Endothelial cell of umbilical vein (primary cell): ENCODE measurements around the gene ST3GAL4. TPM values are rescaled to one million over a fixed set of nuclear protein-coding genes. Genes with fewer than 3 reads are reported as not detected.

Experiments used
- BruUV-seq: library from RNA; stranded (reverse); fragments of 400-500 nt; replicated peaks from 2 replicates; lab custom pipeline; 2021; lab: Mats Ljungman, UMichigan
- CTCF ChIA-PET: fragments of 300-600, 350-600 bp; sonication (Branson Sonifier 250); formaldehyde crosslinking; loops from one replicate; lab custom pipeline; 2021; ENCODE audit warnings: antibody characterized with exemption, inconsistent platforms; lab: Charles Lee
- POLR2A ChIA-PET: fragments of 300-600, 350-600 bp; sonication (Branson Sonifier 250); formaldehyde crosslinking; loops from one replicate; lab custom pipeline; 2021; ENCODE audit warnings: antibody characterized with exemption, inconsistent platforms; lab: Charles Lee
- DNase-seq: peaks from one replicate; pipeline ENCODE4 v3.0.0-alpha.2; 2011; ENCODE audit warnings: low read depth, low spot score
- FAIRE-seq: peaks from 2 replicates; lab custom pipeline; 2011; peaks lifted over from hg19 to GRCh38; lab: Jason Lieb, UNC
- H2AFZ ChIP-seq: 2 replicates; pipeline ENCODE4 v1.6.0; 2012; ENCODE audit warnings: low read depth, low read length, control low read depth, inconsistent platforms
- H3K27ac ChIP-seq: 2 replicates; pipeline ENCODE4 v1.5.1; 2011; ENCODE audit warnings: low read depth, mild to moderate bottlenecking, control low read depth, low read length, moderate library complexity; ENCODE audit not compliant: insufficient read depth
- H3K27me3 ChIP-seq, 2 experiments: 2 replicates each; pipeline versions ENCODE4 v1.6.0 to v1.6.1; 2011; ENCODE audit warnings: low read length in 2 of 2, mixed read lengths in 1 of 2; ENCODE audit not compliant: control insufficient read depth in 2 of 2, insufficient read depth in 2 of 2
- H3K36me3 ChIP-seq, 2 experiments: 2 replicates in 1 of 2; 3 replicates in 1 of 2; pipeline ENCODE4 v1.5.1; 2011; ENCODE audit warnings: low read length in 2 of 2, mild to moderate bottlenecking in 1 of 2, moderate library complexity in 1 of 2; ENCODE audit not compliant: control insufficient read depth in 2 of 2, insufficient read depth in 2 of 2; ENCODE audit errors: extremely low read depth in 1 of 2
- H3K4me1 ChIP-seq: 3 replicates; pipeline ENCODE4 v1.5.1; 2011; ENCODE audit warnings: mild to moderate bottlenecking, low read length; ENCODE audit not compliant: control insufficient read depth, insufficient read depth; ENCODE audit errors: extremely low read depth
- H3K4me2 ChIP-seq: 2 replicates; pipeline ENCODE4 v1.6.1; 2011; ENCODE audit warnings: low read length, control low read depth, mixed read lengths; ENCODE audit not compliant: insufficient read depth
- H3K4me3 ChIP-seq, 3 experiments: fragments of 200-600 bp in 1 of 3; sonication (generic), shearing (Covaris generic) in 1 of 3; replicated peaks in 1 of 3; 2 replicates each; pipeline ENCODE4 v1.5.1; 2011 to 2016; ENCODE audit warnings: control low read depth in 3 of 3, low read length in 3 of 3, mild to moderate bottlenecking in 2 of 3, inconsistent platforms in 1 of 3, low read depth in 1 of 3, moderate library complexity in 1 of 3; ENCODE audit not compliant: insufficient read depth in 1 of 3
- H3K79me2 ChIP-seq: 2 replicates; pipeline ENCODE4 v1.6.0; 2012; ENCODE audit warnings: low read length, inconsistent platforms; ENCODE audit not compliant: control insufficient read depth, insufficient read depth
- H3K9ac ChIP-seq: replicated peaks from 2 replicates; pipeline ENCODE3; 2011; ENCODE audit warnings: low read length, control low read depth; ENCODE audit not compliant: insufficient read depth; ENCODE audit errors: extremely low read depth
- H3K9me1 ChIP-seq: replicated peaks from 3 replicates; pipeline ENCODE4 v1.6.0; 2011; ENCODE audit warnings: mild to moderate bottlenecking, low read length; ENCODE audit not compliant: control insufficient read depth, insufficient read depth; ENCODE audit errors: extremely low read depth
- H3K9me3 ChIP-seq: replicated peaks from 2 replicates; pipeline ENCODE4 v1.5.1; 2012; ENCODE audit warnings: low read length, inconsistent platforms; ENCODE audit not compliant: control insufficient read depth, insufficient read depth
- H4K20me1 ChIP-seq: replicated peaks from 2 replicates; pipeline ENCODE3; 2011; ENCODE audit warnings: mild to moderate bottlenecking, low read length; ENCODE audit not compliant: control insufficient read depth, insufficient read depth; ENCODE audit errors: extremely low read depth
- CTCF ChIP-seq, 2 donors: IDR thresholded peaks; 1 replicate in 1 of 2; 2 replicates in 1 of 2; pipeline ENCODE4 v1.5.1; 2011; ENCODE audit warnings: low read length in 2 of 2, mild to moderate bottlenecking in 2 of 2, moderate library complexity in 2 of 2, control low read depth in 1 of 2, inconsistent platforms in 1 of 2, low read depth in 1 of 2; ENCODE audit not compliant: insufficient read depth in 1 of 2; ENCODE audit errors: extremely low read depth in 1 of 2
- EZH2 ChIP-seq: IDR thresholded peaks from 2 replicates; pipeline ENCODE4 v1.6.1; 2012; ENCODE audit warnings: borderline replicate concordance, low read depth, mild to moderate bottlenecking, moderate library complexity, low read length, inconsistent platforms; ENCODE audit not compliant: severe bottlenecking
- FOS ChIP-seq: IDR thresholded peaks from 2 replicates; pipeline ENCODE4 v1.6.1; 2011; ENCODE audit warnings: mild to moderate bottlenecking, low read length, moderate library complexity, borderline replicate concordance; ENCODE audit not compliant: insufficient read depth
- JUN ChIP-seq: IDR thresholded peaks from 2 replicates; pipeline ENCODE4 v1.6.1; 2011; ENCODE audit warnings: borderline replicate concordance, low read depth; ENCODE audit not compliant: insufficient read length, insufficient read depth
- MAX ChIP-seq: IDR thresholded peaks from 2 replicates; pipeline ENCODE4 v1.6.1; 2011; ENCODE audit not compliant: insufficient read depth, insufficient read length
- MYC ChIP-seq: IDR thresholded peaks from one replicate; pipeline ENCODE4 v1.6.1; 2011; ENCODE audit warnings: mild to moderate bottlenecking, low read depth, low read length
- dilution Hi-C: fragments of 300-500 bp; cut with MboI; formaldehyde crosslinking; loops from one replicate; pipeline ENCODE4 v1.15.0; 2019; ENCODE audit warnings: low sequenced_read_pairs; ENCODE audit not compliant: extremely low pct_ligation_motif_present
- intact Hi-C: fragments of 100-400 bp; cut with micrococcal nuclease; formaldehyde crosslinking; loops from one replicate; pipeline ENCODE4 v1.10.0; 2022
- polyA plus RNA-seq, 4 experiments: library from polyadenylated mRNA; depleted of rRNA in 3 of 4; stranded (reverse) in 3 of 4; unstranded in 1 of 4; fragments of >200 nt; gene quantifications; 2 replicates each; pipeline versions ENCODE4 v1.2.1 to v1.2.3, GENCODE V29; 2011 to 2012; ENCODE audit warnings: missing spikeins in 1 of 4
- total RNA-seq: library from RNA; stranded (reverse); gene quantifications from 2 replicates; pipeline ENCODE4 v1.2.3, GENCODE V29; 2021

The ST3GAL4 gene
- total and polyA plus RNA-seq, 2 donors (not counting 3 experiments of a cell fraction or from before 2014, with no cell fraction given) = 17.7 to 19.4 TPM

GRCh38 chr11:126370016-126370415, 14.5 kb downstream of the ST3GAL4 start:
- dilution Hi-C loops (no loop called here), intact Hi-C loops (no loop called here)
- FAIRE-seq (no peak), DNase-seq (no peak)
- no peak for TF ChIP-seq JUN
- no peak for TF ChIP-seq CTCF (IDR thresholded peaks at IDR 0.05; ENCODE audit: extremely low read depth in 1 of 2, insufficient read depth in 1 of 2, low read depth in 1 of 2, low read length in 2 of 2)
- TF ChIP-seq MYC = no peak
- no peak for TF ChIP-seq FOS
- no peak for TF ChIP-seq EZH2
- TF ChIP-seq MAX = no peak
- Histone ChIP-seq H3K4me3 (no peak overlapping the region), H3K36me3 (no peaks in the 10 kb centered on the region), H3K4me1 (no peaks in the 10 kb centered on the region), H3K9me3 (no peaks in the 10 kb centered on the region), H4K20me1 (no peaks in the 10 kb centered on the region), H3K9ac (no peak overlapping the region), H3K27me3 (no peaks in the 10 kb centered on the region), H3K79me2 (no peaks in the 10 kb centered on the region), H3K27ac (no peak overlapping the region), H3K9me1 (no peaks in the 10 kb centered on the region), H3K4me2 (no peak overlapping the region), H2AFZ (no peak overlapping the region)
- no TSS peak for BruUV-seq
- ChIA-PET POLR2A (no interaction called here), CTCF (interaction anchor here (0.8 to 1.4 kb wide), 3 partner anchors 8 to 111 kb away, joined by 3 to 7 read pairs (median 4); no protein-coding TSS in a partner anchor)
